ENCODE results near the gene TOMM5.

The TOMM5 gene

DNA sequence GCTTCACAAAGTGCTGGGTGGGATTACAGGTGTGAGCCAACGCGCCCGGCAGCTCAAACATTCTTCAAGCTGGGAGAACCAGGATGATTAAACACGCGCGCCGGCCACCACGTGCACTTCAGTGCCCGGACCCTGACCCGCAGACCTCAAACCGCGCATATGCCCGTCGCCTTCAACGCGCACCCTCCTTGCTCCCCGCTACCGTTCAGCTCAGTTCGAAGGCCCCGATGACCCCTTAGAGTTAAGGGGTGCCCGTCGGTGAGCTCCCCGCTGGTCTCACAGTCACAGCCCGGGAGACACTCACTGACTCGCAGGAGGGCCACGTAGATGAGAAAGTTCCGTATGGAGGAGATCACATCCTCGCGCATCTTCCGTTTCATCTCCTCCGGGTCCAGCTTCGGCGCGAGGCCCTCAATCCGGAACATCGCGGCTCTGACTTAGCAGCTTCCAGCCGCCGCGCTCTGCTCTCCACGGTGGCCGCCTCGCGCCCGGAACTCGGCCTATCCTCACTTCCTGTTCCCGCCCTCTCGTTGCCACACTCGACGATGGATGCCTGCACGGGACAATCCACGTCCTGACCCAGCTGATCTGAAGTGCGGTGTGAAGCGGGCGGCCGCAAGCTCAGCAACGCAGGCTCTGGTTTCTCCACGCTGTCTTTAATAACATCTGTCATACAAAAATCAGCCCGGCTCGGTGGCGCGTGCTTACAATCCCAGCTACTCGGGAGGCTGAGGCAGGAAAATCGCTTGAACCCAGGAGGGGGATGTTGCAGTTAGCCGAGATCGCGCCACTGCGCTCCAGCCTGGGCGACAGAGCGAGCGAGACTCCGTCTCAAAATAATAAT lies at the start of gene TOMM5:
Gene TOMM5 (minus strand): TSS at position 490 of the 844 bp plus-strand sequence. CDS start 65 bp downstream, at position 425.
- peak; percentile 91 for DNase-seq (ENCODE audit: low spot score)

- no peak for DNase-seq (ENCODE audit: low spot score)
These were observed 48.9 kb upstream of the TOMM5 start for GRCh38 chr9:37641331-37641730.

GRCh38 chr9:37640246-37640645 lies 47.8 kb upstream of the TOMM5 start:
- DNase-seq (ENCODE audit: low spot score), result no peak

DNA sequence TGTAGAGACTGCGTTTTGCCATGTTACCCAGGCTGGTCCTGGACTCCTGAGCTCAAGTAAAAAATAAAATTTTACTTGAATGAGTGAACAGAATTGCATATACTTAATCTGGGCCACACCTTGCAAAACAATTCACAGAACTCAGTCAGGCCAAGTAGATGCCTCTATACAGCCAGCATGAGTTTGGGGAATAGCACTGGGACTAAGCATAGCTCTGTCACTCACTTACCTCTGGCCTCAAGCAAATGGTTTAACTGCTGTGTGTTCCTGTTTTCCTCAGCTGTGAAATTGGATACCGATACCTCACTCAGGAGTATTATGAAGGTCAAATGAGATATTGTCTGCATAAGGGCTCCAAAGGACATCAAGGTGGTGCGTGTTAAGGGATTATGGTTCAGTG lies 47.4 kb upstream of the TOMM5 start:
- no peak for DNase-seq (ENCODE audit: low spot score)

DNA sequence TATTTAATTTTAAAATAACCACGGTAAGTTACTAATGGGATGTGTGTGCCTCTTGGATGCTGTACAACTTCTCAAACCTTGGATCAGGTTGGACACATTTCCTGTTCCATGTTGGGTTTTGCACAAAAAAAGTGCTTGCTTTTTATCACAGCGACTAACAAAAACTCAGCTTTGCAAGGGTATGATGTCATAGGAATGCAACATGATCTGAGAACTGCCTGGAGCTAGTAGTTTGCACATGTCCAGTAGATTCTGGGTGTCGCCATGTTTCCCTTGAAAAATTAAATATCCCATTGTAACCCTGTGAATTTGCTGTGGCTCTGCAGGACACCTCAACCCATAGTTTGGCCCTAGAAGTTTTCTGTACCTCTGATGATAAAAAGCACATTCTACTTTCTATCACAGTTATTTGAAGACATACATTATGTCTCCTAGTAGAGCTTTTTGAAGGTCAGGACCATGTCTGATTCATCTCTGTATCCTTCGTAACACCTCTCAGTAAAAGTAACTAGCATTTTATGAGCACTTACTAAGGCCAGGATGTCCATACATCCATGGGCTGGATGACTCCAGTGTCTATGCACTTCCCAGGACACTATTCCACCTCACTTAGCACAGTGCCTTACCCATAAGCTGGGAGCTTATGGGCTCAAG lies 46.8 kb upstream of the TOMM5 start:
- DNase-seq (ENCODE audit: low spot score), result no peak

DNA sequence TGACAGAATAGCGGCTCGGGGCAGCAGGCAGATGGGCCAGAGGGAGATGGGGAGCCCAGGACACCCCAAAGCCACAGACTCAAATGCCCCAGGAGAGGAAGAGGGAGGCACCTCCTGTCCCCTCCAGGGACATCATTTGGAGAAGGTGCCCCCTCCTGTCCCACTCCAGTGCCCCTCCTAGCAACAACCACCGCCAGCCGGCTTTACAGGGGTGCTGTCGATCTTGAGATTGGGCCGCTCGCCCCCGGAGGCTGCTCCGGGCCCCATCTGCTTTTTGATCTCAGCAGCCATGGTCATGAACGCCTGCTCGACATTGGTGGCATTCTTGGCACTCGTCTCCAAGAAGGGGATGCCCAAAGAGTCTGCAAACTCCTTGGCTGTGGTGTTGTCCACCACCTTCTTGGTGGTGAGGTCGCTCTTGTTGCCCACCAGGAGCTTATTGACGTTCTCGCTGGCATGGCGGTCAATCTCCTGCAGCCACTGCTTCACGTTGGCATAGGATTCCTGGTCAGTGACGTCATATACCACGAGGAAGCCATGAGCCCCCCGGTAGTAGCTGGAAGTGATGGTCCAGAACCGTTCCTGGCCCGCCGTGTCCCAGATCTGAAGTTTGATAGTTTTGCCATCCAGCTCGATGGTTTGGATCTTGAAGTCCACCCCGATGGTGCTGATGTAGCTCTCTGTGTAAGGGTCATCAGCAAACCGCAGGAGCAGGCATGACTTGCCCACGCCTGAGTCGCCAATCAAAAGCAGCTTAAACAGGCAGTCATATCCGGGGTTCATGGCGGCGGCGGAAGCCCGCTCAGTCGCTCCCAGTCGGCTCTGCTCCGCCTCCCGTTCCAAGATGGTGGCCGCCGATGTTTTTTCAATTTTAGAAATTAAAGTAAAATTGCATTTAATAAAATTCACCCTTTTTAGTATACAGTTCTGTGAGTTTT lies 44.4 kb upstream of the TOMM5 start:
- DNase-seq (ENCODE audit: low spot score), result no peak

DNA sequence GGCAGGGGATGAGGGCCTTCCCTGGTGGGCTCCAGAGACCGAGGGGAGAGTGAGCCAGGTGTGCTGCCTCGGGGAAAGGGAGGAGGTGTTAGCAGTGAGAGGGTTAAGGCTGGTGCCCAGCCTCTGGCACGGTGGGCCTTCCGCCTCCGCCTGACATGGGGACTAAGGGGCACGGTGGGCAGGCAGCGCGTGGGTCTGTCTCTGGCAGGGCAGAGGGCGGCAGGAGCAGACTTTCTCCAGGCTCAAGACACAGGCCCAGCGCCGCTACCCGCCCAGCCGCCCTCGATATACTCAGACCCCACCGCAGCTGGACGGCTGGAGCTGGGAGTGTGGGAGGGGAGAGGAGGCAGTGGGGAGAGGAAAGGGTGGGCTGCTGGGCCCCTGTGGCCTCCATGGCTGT lies 43.4 kb upstream of the TOMM5 start:
- no peak for DNase-seq (ENCODE audit: low spot score)

GRCh38 chr9:37632479-37632878 lies 40.1 kb upstream of the TOMM5 start:
- no peak for DNase-seq (ENCODE audit: low spot score)

DNA sequence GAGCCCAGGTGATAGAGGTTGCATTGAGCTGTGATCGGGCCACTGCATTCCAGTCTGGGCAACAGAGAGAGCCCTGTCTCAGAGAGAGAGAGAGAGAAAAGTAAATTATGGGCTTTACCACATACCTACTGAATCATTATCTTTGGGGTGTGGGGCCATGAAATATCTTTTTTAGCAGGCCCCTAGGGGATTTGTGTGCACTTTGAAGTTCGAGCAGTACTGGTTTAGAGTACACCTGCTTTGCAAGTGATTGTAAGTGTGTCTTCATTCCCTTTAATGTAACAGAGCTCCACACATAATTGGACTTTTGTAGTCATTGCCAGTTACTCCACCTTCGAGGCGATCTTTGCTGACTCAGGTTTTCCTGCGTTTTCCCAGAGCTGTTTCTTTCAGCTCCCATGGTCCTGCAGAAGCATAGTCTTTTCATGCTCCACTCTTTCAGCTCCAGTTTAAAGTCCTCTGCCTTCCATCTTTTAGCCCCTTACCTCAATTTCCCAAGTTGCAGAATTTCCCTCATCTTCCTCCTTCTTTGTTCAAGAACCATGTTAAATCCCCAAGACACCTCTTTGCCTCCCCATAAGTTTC lies 34.4 kb upstream of the TOMM5 start:
- DNase-seq (ENCODE audit: low spot score), result no peak

GRCh38 chr9:37625758-37626147 lies 33.4 kb upstream of the TOMM5 start:
- DNase-seq (ENCODE audit: low spot score), result no peak

- DNase-seq (ENCODE audit: low spot score), result no peak
These were observed 32.8 kb upstream of the TOMM5 start for GRCh38 chr9:37625036-37625757.

DNA sequence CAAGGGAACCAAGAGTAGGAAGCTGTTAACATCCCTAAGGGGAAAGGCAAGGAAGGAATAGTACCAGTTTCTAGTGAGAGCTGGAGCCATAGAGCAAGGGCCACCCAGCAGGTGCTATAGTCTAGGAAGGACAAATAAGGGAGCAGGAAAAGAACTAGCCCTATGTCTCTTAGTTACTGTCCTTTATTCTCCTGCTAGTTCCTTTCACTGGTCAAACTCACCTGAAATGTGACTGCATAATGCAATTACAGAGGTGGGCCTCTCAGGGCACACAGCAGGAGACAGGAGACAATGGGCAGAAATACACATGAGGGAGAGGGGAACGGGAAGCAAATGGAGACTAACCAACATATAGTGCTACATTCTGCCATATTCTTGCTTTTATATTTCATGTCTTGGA lies 31.7 kb upstream of the TOMM5 start:
- no peak for DNase-seq (ENCODE audit: low spot score)

- DNase-seq (ENCODE audit: low spot score), result no peak
These were observed 30.9 kb upstream of the TOMM5 start for GRCh38 chr9:37623267-37623666.

DNA sequence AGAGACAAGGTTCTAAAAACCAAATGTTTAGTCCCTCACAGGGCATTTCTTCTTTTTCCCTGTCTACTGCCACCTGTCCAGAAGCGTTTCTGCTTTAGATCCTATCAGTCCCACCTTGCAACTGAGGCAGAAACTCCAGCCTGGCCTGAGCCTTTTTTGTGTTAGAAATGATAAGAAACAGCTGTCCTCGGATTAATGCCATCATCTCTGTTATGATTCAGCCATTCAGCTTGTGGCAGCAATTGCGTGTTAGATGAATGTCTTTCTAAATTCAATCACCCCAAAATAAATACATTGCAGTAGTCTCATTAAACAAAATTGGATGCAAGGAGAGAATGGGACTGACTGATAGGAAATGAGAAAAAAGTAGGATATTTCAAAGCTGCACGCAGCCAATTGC lies 30.1 kb upstream of the TOMM5 start:
- no peak for DNase-seq (ENCODE audit: low spot score)

- no peak for DNase-seq (ENCODE audit: low spot score)
These were observed 29.1 kb upstream of the TOMM5 start for GRCh38 chr9:37621273-37622121.

GRCh38 chr9:37620396-37620795 lies 28.0 kb upstream of the TOMM5 start:
- no peak for DNase-seq (ENCODE audit: low spot score)

DNA sequence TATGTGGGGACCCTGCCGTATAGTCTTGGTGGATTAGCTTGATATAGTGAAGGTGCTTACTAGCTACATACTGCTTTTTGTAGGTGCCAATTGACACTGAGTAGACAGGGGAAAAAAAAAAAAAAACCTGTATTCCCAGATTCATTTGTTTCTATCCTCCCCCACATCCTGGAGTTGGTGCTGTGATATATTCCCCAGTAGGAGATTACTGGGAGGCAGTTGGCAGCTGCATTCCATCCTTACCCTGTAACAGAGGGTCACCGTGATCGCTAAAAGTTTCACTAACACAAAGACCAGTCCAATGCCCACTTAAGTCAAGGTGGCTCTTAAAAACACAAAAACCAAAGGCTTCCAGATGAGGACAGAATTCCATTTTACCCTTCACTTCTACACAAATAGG lies 27.4 kb upstream of the TOMM5 start:
- DNase-seq (ENCODE audit: low spot score), result no peak

- no peak for DNase-seq (ENCODE audit: low spot score)
These were observed 26.4 kb upstream of the TOMM5 start for GRCh38 chr9:37618817-37619216.

DNA sequence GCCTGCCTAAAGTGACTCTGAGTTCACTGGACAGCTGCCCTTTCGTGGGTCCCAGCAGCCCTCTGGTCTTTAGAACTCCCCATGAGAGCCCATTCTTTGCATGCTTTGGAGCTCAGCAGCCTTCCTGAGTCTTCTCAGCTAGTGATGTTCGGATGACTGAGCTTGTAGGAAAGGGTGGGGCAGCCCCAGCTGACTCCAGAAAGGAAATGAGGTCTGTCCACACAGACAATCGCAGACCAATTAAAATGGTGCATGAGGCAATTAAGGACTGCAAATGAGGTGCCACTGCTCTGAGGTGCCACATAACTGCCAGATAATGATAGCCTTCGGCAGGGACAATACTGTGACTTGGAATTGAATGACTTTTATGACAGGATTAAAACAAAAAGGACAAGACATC lies 25.4 kb upstream of the TOMM5 start:
- no peak for DNase-seq (ENCODE audit: low spot score)

- no peak for DNase-seq (ENCODE audit: low spot score)
These were observed 24.8 kb upstream of the TOMM5 start for GRCh38 chr9:37617161-37617560.

DNA sequence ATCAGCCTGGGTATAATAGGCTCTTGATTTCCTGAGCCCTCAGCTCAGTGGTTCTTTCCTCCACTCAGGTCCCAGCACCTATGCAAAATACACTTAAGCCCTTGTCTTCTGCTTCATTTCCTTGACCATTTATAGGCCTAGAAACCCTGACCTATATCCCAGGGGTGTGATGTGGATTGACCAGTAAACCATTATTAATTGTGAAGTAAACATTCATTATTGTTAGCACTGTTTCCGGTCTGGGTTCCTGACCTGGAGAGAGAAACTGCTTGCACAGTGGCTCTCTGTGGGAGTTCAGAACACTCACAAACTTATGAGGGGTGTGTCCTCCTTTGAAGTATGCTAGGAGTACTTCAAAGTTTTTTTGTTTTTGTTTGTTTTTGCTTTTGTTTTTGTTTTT lies 19.6 kb upstream of the TOMM5 start:
- no peak for DNase-seq (ENCODE audit: low spot score)

Measured in ecto neural progenitor cell (in vitro differentiated cells).